ENCODE data around the gene WDR62. TPM values are rescaled to one million over a fixed set of nuclear protein-coding genes. Genes with fewer than 3 reads are reported as not detected.

WDR62 gene
- total and polyA plus RNA-seq, 10 of the 15 experiments (the other 5 are each of a cell fraction or from before 2014, with no cell fraction given) = 0.08 to 20.6 (median 10.9) TPM

DNA sequence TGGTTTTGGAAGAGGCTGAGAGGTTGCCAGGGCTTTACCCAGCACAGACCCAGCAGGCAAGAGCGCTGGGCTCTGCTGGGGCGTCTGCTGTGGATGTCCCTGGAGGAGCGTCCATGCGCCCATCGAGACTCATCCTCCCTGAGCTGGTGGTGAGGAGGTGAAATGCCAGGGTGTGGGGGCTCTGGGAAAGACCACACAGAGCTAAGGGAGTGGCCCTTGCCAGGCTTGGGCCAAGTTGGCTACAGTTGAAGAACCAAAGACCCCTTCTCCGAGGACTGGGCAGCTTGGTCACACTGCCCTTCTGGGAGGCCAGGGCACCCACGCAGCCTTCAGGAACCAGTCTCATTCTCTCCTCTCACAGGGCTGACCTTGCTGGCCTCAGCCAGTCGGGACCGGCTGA, 31.6 kb downstream of the WDR62 start:
- no peaks in the 10 kb centered on the region for H3K9me3 ChIP-seq (replicated peaks; ENCODE audit: control insufficient read depth, insufficient read depth, low read length)
- ChIA-PET CTCF (no interaction called here), SMC1A (ENCODE audit: uncharacterized antibody, unreplicated experiment) (no interaction called here), POLR2A (interaction anchor here (0.5 to 0.6 kb wide), 2 partner anchors 12 to 30 kb away, joined by 3 read pairs; no protein-coding TSS in a partner anchor), RAD21 (ENCODE audit: unreplicated experiment) (no interaction called here)
- no peak for FAIRE-seq
- H3K79me2 ChIP-seq (ENCODE audit: control insufficient read depth, insufficient read depth, low read length) = no peaks in the 10 kb centered on the region
- H3K4me1 ChIP-seq (ENCODE audit: control insufficient read depth, insufficient read depth, low read length) = no peaks in the 10 kb centered on the region
- no peak overlapping the region for H3K4me3 ChIP-seq
- H4K20me1 ChIP-seq (ENCODE audit: control insufficient read depth, insufficient read depth) = no peaks in the 10 kb centered on the region
- H3K36me3 ChIP-seq (ENCODE audit: control insufficient read depth in 2 of 2, insufficient read depth in 2 of 2, low read length in 1 of 2) = peaks cover 23 to 47% of the 10 kb centered on the region in 2 experiments; a peak in 3 of 4 replicates
- WGBS (ENCODE audit: insufficient coverage, insufficient replicate concordance, low lambda C conversion rate, missing lambda C conversion rate) = 99% methylated on average over 9 of the region's 9 CpGs
- no peak overlapping the region for H3K9ac ChIP-seq (ENCODE audit: control insufficient read depth, insufficient read depth, low read length)
- intact Hi-C loops (cut with micrococcal nuclease; ENCODE audit: unreplicated experiment) = no loop called here
- DNase-seq (ENCODE audit: low read depth, low spot score) = no peak
- in situ Hi-C loops (cut with MboI) = no loop called here
- no peak overlapping the region for H3K27ac ChIP-seq (ENCODE audit: control insufficient read depth, insufficient read depth)
- H3K27me3 ChIP-seq (replicated peaks in 1 of 2; ENCODE audit: control insufficient read depth in 2 of 2, insufficient read depth in 2 of 2, low read length in 1 of 2) = no peaks in the 10 kb centered on the region
- H3K4me2 ChIP-seq (ENCODE audit: control insufficient read depth, insufficient read depth) = no peak overlapping the region
- BruUV-seq (replicated peaks) = no TSS peak
- H2AFZ ChIP-seq (ENCODE audit: control insufficient read depth, low read depth, low read length) = no peak overlapping the region
- ATAC-seq = no peak
- TF ChIP-seq NFXL1 (IDR thresholded peaks at IDR 0.05; ENCODE audit: borderline replicate concordance) = no peak
- no peak for TF ChIP-seq POU2F2 (IDR thresholded peaks at IDR 0.05; ENCODE audit: borderline replicate concordance, low read depth, low read length)
- TF ChIP-seq CHD4 (IDR thresholded peaks at IDR 0.05) = no peak
- TF ChIP-seq MEF2B (IDR thresholded peaks at IDR 0.05; ENCODE audit: partially characterized antibody, poor library complexity, severe bottlenecking) = no peak
- TF ChIP-seq SKIL (IDR thresholded peaks at IDR 0.05; ENCODE audit: low read depth, poor library complexity, severe bottlenecking) = no peak
- TF ChIP-seq CUX1 (IDR thresholded peaks at IDR 0.05; ENCODE audit: insufficient replicate concordance, low read depth, low read length) = no peak
- no peak for TF ChIP-seq BACH1 (IDR thresholded peaks at IDR 0.05; ENCODE audit: borderline replicate concordance)
- TF ChIP-seq CHD2 (IDR thresholded peaks at IDR 0.05; ENCODE audit: borderline replicate concordance, low read depth, low read length) = no peak
- TF ChIP-seq MTA3 (IDR thresholded peaks at IDR 0.05; ENCODE audit: borderline replicate concordance, low read length) = no peak
- no peak for TF ChIP-seq SUPT20H (IDR thresholded peaks at IDR 0.05; ENCODE audit: borderline replicate concordance, control insufficient read depth, low read depth, low read length)
- TF ChIP-seq SREBF1 (IDR thresholded peaks at IDR 0.05; ENCODE audit: low read length) = no peak
- no peak for TF ChIP-seq CBX5 (IDR thresholded peaks at IDR 0.05; ENCODE audit: low read depth)
- no peak for TF ChIP-seq CBFB (IDR thresholded peaks at IDR 0.05; ENCODE audit: low read depth)
- no peak for TF ChIP-seq SMC3 (IDR thresholded peaks at IDR 0.05; ENCODE audit: borderline replicate concordance, low read length)
- TF ChIP-seq, protein P1, sequence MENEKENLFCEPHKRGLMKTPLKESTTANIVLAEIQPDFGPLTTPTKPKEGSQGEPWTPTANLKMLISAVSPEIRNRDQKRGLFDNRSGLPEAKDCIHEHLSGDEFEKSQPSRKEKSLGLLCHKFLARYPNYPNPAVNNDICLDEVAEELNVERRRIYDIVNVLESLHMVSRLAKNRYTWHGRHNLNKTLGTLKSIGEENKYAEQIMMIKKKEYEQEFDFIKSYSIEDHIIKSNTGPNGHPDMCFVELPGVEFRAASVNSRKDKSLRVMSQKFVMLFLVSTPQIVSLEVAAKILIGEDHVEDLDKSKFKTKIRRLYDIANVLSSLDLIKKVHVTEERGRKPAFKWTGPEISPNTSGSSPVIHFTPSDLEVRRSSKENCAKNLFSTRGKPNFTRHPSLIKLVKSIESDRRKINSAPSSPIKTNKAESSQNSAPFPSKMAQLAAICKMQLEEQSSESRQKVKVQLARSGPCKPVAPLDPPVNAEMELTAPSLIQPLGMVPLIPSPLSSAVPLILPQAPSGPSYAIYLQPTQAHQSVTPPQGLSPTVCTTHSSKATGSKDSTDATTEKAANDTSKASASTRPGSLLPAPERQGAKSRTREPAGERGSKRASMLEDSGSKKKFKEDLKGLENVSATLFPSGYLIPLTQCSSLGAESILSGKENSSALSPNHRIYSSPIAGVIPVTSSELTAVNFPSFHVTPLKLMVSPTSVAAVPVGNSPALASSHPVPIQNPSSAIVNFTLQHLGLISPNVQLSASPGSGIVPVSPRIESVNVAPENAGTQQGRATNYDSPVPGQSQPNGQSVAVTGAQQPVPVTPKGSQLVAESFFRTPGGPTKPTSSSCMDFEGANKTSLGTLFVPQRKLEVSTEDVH (IDR thresholded peaks at IDR 0.05; ENCODE audit: low read depth, partially characterized antibody) = no peak
